ENCODE results near the gene CDHR3. TPM values are rescaled to one million over a fixed set of nuclear protein-coding genes. Genes with fewer than 3 reads are reported as not detected.

The CDHR3 gene
- total and polyA plus RNA-seq, 2 of the 8 experiments (the other 6 are each of a cell fraction or from before 2014, with no cell fraction given), result 6.4 to 6.8 TPM

DNA sequence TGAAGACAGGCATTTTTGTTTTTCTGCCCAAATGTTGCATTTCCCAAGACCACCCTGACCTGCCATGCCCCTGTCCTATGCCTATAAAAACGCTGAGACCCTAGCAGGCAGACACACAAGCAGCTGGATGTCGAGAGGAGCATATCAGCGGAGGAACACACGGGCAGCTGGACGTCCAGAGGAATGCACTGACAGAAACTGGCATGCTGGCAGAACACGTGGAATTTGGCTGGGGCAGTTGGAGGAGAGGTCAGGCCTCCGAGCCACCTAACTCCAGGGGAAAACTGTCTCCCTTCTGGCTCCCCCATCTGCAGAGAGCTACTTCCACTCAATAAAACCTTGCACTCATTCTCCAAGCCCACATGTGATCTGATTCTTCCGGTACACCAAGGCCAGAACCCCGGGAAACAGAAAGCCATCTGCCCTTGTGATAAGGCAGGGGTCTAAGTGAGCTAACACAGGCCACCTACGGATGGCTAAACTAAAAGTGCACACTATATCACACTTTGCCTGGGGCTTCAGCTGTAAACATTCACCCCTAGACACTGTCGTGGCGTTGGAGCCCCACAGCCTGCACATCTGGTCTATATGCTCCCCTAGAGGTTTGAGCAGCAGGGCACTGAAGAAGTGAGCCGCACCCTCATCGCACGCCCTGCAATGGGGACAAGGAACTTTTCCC lies 10.0 kb upstream of the CDHR3 start:
- no peak overlapping the region for H2BK5ac ChIP-seq (ENCODE audit: low read depth, low read length)
- H3K27me3 ChIP-seq (replicated peaks in 1 of 4; ENCODE audit: control insufficient read depth in 3 of 4, extremely low read depth in 1 of 4, insufficient read depth in 3 of 4, low read length in 3 of 4), result no peaks in the 10 kb centered on the region
- H3K4me1 ChIP-seq (replicated peaks in 1 of 4; ENCODE audit: control insufficient read depth in 3 of 4, insufficient read depth in 4 of 4, low read length in 3 of 4), result no peaks in the 10 kb centered on the region
- DNase-seq (ENCODE audit: low read depth in 1 of 2, low spot score in 2 of 2) (no peak), FAIRE-seq (no peak)
- no peak overlapping the region for H2AK5ac ChIP-seq (ENCODE audit: low read depth, low read length)
- H3K4me3 ChIP-seq (ENCODE audit: extremely low read depth in 1 of 4, insufficient read depth in 2 of 4, low read depth in 3 of 4, low read length in 4 of 4), result no peak overlapping the region
- CTCF ChIA-PET (ENCODE audit: partially characterized antibody), result interaction anchor here (1.0 to 1.6 kb wide), 7 partner anchors 19 to 264 kb away, joined by 3 to 5 read pairs (median 3); no protein-coding TSS in a partner anchor
- H2BK12ac ChIP-seq (ENCODE audit: low read depth, low read length), result no peak overlapping the region
- no peak overlapping the region for H3K18ac ChIP-seq (ENCODE audit: extremely low read depth, low read length)
- no peak overlapping the region for H4K8ac ChIP-seq (ENCODE audit: extremely low read depth, insufficient read depth, low read length)
- WGBS, 2 experiments (ENCODE audit: extremely low coverage in 1 of 2, insufficient coverage in 1 of 2, insufficient read length in 1 of 2, insufficient replicate concordance in 2 of 2, low coverage in 1 of 2, low lambda C conversion rate in 2 of 2, missing lambda C conversion rate in 1 of 2), result 80% methylated on average over 15 of the region's 15 CpGs; no CpG with 5 or more reads in 1 of the 2 experiments
- peaks cover 0 to 2% (median 0%) of the 10 kb centered on the region in 4 experiments; a peak in 1 of 8 replicates for H3K36me3 ChIP-seq (ENCODE audit: control insufficient read depth in 2 of 4, insufficient read depth in 4 of 4, low read length in 3 of 4)
- H3K4me2 ChIP-seq (ENCODE audit: insufficient read depth in 1 of 2, low read depth in 2 of 2, low read length in 2 of 2), result no peak overlapping the region
- H3K79me2 ChIP-seq (ENCODE audit: control insufficient read depth in 1 of 2, insufficient read depth in 2 of 2, low read length in 2 of 2), result no peaks in the 10 kb centered on the region
- H3K79me1 ChIP-seq (ENCODE audit: low read depth, low read length), result no peaks in the 10 kb centered on the region
- H2AFZ ChIP-seq (ENCODE audit: low read length), result no peak overlapping the region
- H3K23me2 ChIP-seq (ENCODE audit: low read depth, low read length), result no peaks in the 10 kb centered on the region
- TF ChIP-seq RNF2 (IDR thresholded peaks at IDR 0.05; ENCODE audit: borderline replicate concordance, low read depth, low read length, missing control alignments, poor library complexity, severe bottlenecking) (no peak), CBX8 (IDR thresholded peaks at IDR 0.05; ENCODE audit: borderline replicate concordance, low read depth, low read length) (no peak), ZNF274 (IDR thresholded peaks at IDR 0.05; ENCODE audit: borderline replicate concordance, extremely low read depth, low read length) (no peak), NRF1 (IDR thresholded peaks at IDR 0.05; ENCODE audit: low read depth, low read length) (no peak), TCF12 (IDR thresholded peaks at IDR 0.05; ENCODE audit: low read depth, low read length) (no peak), GABPA (IDR thresholded peaks at IDR 0.05; ENCODE audit: borderline replicate concordance, insufficient read depth, low read length) (no peak), SP1 (IDR thresholded peaks at IDR 0.05; ENCODE audit: low read depth, low read length) (no peak), SP2 (IDR thresholded peaks at IDR 0.05; ENCODE audit: low read length) (no peak), JUN (IDR thresholded peaks at IDR 0.05; ENCODE audit: low read depth, low read length) (no peak), MAFK (IDR thresholded peaks at IDR 0.05; ENCODE audit: low read depth, low read length) (no peak), RBBP5 (IDR thresholded peaks at IDR 0.05; ENCODE audit: borderline replicate concordance, low read depth, low read length) (no peak)
- no peak overlapping the region for H2BK15ac ChIP-seq (ENCODE audit: low read length)
- H3K9ac ChIP-seq (replicated peaks in 1 of 4; ENCODE audit: extremely low read depth in 1 of 4, low read depth in 3 of 4, low read length in 3 of 4), result no peak overlapping the region
- no peak overlapping the region for H3K4ac ChIP-seq (replicated peaks; ENCODE audit: insufficient read length, low read depth, low read length)
- peaks cover 3 to 6% of the 10 kb centered on the region in 2 experiments; a peak in 3 of 4 replicates for H3K9me3 ChIP-seq (ENCODE audit: insufficient read depth in 2 of 2, low read depth in 1 of 2, low read length in 1 of 2)
- POLR2A ChIA-PET (ENCODE audit: partially characterized antibody), result no interaction called here
- H4K91ac ChIP-seq (replicated peaks; ENCODE audit: insufficient read length, low read length), result no peak overlapping the region
- no peak overlapping the region for H2BK120ac ChIP-seq (replicated peaks; ENCODE audit: low read depth, low read length)
- H3K27ac ChIP-seq (ENCODE audit: low read depth, low read length), result no peak overlapping the region
- no peak overlapping the region for H2BK20ac ChIP-seq (ENCODE audit: low read length)
- no peaks in the 10 kb centered on the region for H4K20me1 ChIP-seq (replicated peaks in 1 of 2; ENCODE audit: control insufficient read depth in 1 of 2, insufficient read depth in 2 of 2, low read length in 2 of 2)
- no peak overlapping the region for H3K56ac ChIP-seq (replicated peaks; ENCODE audit: insufficient read length, low read depth, low read length)
- no peak overlapping the region for H3K23ac ChIP-seq (ENCODE audit: insufficient read length)
- no peak overlapping the region for H3K14ac ChIP-seq (ENCODE audit: insufficient read length)
- no peak overlapping the region for H4K5ac ChIP-seq (ENCODE audit: insufficient read length, low read depth, low read length)
